ENCODE results near the gene UQCC5. TPM values are rescaled to one million over a fixed set of nuclear protein-coding genes. Genes with fewer than 3 reads are reported as not detected.

UQCC5 gene
- 2.9 and 7.8 TPM in 2 replicates for total RNA-seq

GRCh38 chr3:52536369-52537164 lies at the start of gene UQCC5:
TSS of gene UQCC5 (plus strand) at chr3:52536605. CDS start at chr3:52536756, 151 bp downstream.

GRCh38 chr3:52494886-52495495 lies 41.4 kb upstream of the UQCC5 start, which contains the start of gene STAB1:
TSS of gene STAB1 (plus strand) at chr3:52495338. CDS start at chr3:52495414, 76 bp downstream.

GRCh38 chr3:52533623-52534280 lies 2.7 kb upstream of the UQCC5 start, which contains the start of gene NT5DC2:
TSS of gene NT5DC2 (minus strand) at chr3:52533857. CDS start at chr3:52533737, 120 bp downstream.

Small RNA genes within 50 kb of the gene (small RNA-seq; reads per million reads assigned to genes)
- not detected for gene RNU6-856P
- gene RNU6ATAC16P, result not detected

Other genes starting within 250 kb of the UQCC5 start
- 16.4 TPM in 2 replicates for gene GLYCTK, start 248.8 kb upstream of the UQCC5 start, total RNA-seq
- 2.7 and 2.9 TPM in 2 replicates for gene DNAH1, start 220.3 kb upstream of the UQCC5 start, total RNA-seq
- 51.5 and 65.0 TPM in 2 replicates for gene BAP1, start 126.6 kb upstream of the UQCC5 start, total RNA-seq
- gene PHF7, start 125.9 kb upstream of the UQCC5 start, total RNA-seq, result 6.9 and 7.0 TPM in 2 replicates
- gene SEMA3G, start 91.5 kb upstream of the UQCC5 start, total RNA-seq, result 4.0 and 9.8 TPM in 2 replicates
- gene TNNC1, start 82.6 kb upstream of the UQCC5 start, total RNA-seq, result 0.27 TPM in 1 of 2 replicates, not detected in the other
- gene NISCH, start 81.0 kb upstream of the UQCC5 start, total RNA-seq, result 82.6 and 92.1 TPM in 2 replicates
- 213 and 215 TPM in 2 replicates for gene STAB1, start 41.3 kb upstream of the UQCC5 start, total RNA-seq
- 59.6 and 67.4 TPM in 2 replicates for gene NT5DC2, start 2.7 kb upstream of the UQCC5 start, total RNA-seq
- gene PBRM1, start 149.3 kb downstream of the UQCC5 start, total RNA-seq, result 120 and 131 TPM in 2 replicates
- 218 and 226 TPM in 2 replicates for gene GNL3, start 149.4 kb downstream of the UQCC5 start, total RNA-seq
- gene GLT8D1, start 169.2 kb downstream of the UQCC5 start, total RNA-seq, result 62.4 and 75.8 TPM in 2 replicates
- gene SPCS1, start 169.5 kb downstream of the UQCC5 start, total RNA-seq, result 90.3 and 99.0 TPM in 2 replicates
- gene NEK4, start 234.3 kb downstream of the UQCC5 start, total RNA-seq, result 17.8 and 22.5 TPM in 2 replicates
- not detected in 2 replicates for gene ITIH1, start 241.0 kb downstream of the UQCC5 start, total RNA-seq